Measurements from ENCODE around the gene CCDC27.
"Not testable (repeated sequence)": the region's sequence is repeated elsewhere in the genome, so short reads cannot be mapped to it uniquely, and the experiment has no call there.

CCDC27 gene

GRCh38 chr1:3796215-3797061 lies 44.2 kb downstream of the CCDC27 start, which contains the start of gene LRRC47:
Gene LRRC47 (minus strand): TSS chr1:3796498. CDS start chr1:3796476, 22 bp downstream.
- peak; percentile 90 for DNase-seq (ENCODE audit: low read depth)

DNA sequence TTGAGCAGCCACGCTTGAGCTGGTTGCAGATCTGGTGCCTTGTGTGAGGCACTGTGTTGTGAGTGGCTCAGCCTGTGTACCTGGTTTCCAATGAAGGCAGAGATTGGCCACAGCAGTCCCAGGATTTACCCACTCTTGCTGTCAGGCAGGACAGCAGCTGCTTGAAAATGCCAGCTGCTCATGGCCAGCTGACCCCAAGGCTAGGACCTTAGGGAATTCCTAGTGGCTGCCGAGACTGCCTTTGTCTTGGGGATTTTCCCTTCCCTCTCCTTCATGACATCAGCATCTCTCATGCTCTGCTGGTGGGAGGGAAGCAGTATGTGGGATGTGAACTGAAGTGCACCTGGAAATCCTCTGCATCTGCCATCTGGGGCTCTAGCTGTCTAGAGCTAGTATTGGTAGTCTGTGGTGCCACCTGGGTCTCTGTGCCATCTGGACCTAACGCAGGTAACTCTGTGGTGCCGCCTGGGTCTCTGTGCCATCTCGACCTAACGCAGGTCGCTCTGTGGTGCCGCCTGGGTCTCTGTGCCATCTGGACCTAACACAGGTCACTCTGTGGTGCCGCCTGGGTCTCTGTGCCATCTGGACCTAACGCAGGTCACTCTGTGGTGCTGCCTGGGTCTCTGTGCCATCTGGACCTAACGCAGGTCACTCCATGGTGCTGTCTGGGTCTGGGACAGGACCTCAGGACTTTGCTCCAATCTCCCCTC lies 47.9 kb downstream of the CCDC27 start:
- no peak for DNase-seq (ENCODE audit: low read depth)

- not testable (repeated sequence) for DNase-seq (ENCODE audit: low read depth)
Observed at GRCh38 chr1:3800795-3801194, 48.5 kb downstream of the CCDC27 start.

DNA sequence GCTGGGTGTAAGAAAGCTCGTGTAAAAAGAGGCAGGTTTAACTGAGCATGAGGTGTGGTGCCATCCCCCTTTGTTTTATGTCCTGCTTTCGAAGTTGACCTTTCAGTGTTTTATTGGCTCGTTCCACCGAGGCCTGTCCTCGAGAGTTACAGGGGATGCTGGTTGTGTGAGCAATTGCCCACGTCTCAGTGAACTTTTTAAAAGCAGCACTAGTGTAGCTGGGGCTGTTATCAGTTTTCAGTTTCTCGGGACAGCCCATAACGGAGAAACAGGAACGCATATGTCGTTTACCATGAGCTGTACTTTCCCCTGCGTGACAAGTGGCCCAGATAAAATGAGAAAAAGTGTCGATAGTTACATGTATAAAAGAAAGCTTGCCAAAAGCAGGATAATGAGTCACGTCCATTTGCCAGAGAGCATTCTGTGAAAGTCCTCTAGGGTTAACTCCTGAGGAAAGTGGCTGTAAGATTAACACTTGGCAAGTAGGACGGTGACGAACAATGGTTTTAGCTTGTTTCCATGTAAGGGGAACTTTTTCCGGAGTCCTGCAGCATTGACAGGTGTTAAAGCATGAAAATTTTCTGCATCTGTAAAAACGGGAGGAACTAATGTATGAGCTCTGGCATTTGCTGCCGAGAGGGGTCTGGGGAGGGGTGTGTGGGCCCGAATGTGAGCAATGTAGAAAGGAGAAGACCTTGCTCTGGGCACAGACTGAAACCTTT lies 51.8 kb downstream of the CCDC27 start:
- DNase-seq (ENCODE audit: low read depth), result no peak

DNA sequence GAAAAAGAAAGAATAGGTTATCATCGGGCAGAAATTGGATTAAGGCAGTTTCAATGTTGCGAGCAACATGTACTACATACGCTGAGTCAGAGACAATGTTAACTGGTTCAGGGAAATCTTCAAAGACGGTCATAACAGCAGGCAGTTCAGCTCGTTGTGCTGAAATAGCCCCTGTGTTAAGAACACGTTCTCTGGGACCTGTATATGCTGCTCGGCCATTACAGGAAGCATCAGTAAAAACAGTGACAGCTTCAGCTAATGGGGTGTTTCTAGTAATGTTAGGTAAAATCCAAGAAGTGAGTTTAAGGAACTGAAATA lies 52.3 kb downstream of the CCDC27 start:
- not testable (repeated sequence) for DNase-seq (ENCODE audit: low read depth)

- DNase-seq (ENCODE audit: low read depth), result no peak
Observed at GRCh38 chr1:3805038-3805437, 52.8 kb downstream of the CCDC27 start.

DNA sequence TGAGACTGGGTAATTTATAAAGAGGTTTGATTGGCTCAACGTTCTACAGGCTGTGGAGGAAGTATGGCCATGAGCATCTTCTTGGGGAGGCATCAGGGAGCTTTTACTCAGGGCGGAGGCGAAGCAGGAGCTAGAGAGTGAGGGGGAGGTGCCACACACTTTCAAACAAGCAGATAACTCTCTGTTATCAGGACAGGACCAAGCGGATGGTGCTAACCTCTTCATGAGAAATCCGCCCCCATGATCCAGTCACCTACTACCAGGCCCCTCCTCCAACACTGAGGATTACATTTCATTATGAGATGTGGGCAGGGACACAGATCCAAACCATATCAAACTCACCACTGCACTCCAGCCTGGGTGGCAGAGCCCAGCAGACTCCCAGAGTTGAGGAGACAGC lies 55.5 kb downstream of the CCDC27 start:
- no peak for DNase-seq (ENCODE audit: low read depth)

DNA sequence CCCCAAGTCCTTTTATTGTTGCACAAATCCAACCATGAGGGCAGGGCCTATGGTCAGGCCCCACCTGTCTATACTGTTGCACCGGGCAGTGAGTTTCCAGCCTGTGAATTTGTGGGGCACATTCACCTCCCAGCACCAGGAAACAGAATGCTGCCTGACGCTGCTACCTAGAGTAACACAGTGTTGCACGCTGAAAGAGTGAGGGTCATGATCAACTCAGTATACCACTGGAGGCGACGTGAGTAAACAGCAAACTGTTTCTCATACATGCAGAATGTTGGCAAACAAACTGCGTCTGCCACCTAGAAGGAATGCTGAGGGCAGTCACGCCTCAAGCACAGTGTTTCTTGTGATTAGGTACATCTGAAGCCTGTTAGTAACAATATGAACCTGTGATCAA lies 57.4 kb downstream of the CCDC27 start:
- no peak for DNase-seq (ENCODE audit: low read depth)

GRCh38 chr1:3810149-3810761 lies 58.0 kb downstream of the CCDC27 start:
- not testable (repeated sequence) for DNase-seq (ENCODE audit: low read depth)

DNA sequence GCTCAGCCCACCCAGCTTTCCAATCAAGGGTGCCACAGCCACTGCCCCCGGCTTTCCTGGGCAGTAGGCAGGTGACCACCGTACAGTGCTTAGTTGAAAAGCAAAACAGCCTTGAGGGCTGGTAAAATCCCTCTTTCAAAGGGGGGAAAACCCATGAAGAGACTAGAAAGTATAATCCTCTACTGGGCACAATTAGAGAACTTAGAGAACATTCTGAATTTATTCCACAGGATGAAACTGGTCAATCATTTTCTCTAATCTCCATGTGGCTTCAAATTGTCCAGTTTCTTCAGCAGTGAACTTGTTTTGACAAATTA lies 59.3 kb downstream of the CCDC27 start:
- DNase-seq (ENCODE audit: low read depth), result no peak

DNA sequence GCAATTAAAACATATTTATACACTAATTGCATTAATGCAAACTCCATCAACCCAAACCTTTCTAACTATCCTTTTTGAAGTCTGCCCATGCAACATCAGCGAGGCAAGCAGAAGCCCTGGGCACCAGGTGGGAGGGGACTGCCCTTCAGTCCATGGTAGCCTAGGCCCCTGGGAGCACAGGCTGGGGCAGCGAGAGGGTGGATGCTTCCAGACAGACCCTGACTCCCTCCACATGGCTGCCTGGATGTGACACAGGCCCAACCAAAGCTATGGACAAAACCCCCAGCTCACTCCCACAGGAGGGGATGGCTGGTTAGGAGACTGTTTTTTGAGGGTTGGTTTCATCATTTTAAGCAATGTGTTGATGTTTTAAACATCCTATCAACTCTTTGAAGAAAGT lies 61.8 kb downstream of the CCDC27 start:
- DNase-seq (ENCODE audit: low read depth), result no peak

DNA sequence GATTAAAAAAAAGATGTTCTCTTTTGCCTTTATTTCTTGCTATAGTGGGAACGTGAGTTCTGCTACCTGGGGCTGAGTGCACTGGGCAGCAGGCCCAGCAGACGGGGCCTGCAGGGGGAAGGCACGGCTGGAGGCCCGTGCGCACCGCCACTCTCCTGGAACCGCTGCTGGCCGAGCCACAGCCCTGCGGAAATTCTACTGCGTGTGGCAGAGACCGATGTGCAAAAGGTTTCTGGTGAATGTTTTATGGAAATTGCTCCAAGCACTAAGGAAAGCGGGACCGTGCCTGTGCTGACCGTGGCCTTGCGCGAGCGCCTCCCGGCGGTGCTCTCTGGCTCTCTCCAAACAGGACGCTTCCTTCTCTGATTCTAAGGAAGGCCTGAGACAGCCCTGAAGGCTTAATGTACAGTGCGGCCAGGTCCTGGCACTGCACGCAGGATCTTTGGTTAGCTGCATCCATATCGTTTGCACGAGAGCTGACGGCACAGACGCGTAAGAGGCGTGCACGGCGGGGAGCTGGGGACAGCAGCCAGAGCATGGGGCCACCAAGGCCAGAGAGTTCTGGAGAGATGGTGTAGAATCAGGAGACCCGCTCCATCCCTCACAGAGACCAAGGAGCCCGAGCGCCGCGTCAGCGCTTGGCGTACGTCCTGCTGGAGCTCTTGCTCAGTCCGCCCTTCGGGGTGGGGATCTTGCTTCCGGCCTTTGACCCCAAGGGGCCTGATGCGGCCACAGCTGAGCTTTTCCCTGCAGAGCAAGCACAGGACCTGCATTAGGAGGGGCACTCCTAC lies 62.7 kb downstream of the CCDC27 start:
- DNase-seq (ENCODE audit: low read depth), result no peak

- DNase-seq (ENCODE audit: low read depth), result no peak
Observed at GRCh38 chr1:3816331-3817137, 64.3 kb downstream of the CCDC27 start.

GRCh38 chr1:3817138-3817740 lies 65.0 kb downstream of the CCDC27 start:
- no peak for DNase-seq (ENCODE audit: low read depth)

- no peak for DNase-seq (ENCODE audit: low read depth)
Observed at GRCh38 chr1:3817821-3818597, 65.8 kb downstream of the CCDC27 start.

DNA sequence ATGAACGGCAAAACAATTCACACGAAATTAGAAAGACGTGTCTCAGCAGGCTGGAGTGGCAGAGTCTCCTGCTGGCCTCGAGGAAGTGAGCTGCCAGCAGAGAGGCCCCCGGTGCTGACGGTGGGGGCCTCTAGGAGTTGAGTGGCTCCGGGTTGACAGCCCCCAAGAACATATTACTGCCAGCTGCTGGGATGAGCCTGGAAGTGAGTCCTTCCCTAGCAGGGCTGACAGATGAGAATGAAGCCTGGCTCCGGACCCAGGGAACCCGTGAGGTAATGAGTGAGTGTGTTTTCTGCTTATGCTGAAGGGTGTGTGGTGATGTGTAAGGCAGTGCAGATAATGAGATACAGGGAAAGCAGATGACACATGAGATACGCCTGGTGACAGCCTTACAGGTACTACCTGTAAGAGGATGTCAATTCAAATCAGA lies 67.5 kb downstream of the CCDC27 start:
- DNase-seq (ENCODE audit: low read depth), result no peak

DNA sequence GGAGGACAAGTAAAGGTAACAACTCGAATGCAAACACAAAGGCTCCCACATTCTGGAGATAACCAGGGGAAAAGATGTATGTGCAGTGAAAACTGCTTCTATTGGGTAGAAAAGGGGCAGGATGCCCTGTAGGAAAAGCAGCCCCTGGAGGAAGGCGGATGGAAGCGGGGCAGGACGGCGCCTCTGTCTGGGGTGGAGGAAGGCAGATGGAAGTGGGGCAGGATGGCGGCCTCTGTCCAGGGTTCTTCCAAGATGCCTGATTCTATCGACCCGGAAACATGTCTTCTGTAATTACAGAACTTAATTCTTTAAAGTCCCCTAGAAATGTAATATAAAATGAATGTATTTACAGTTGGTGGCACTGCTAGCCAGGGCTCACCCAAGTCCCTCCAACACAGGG lies 68.1 kb downstream of the CCDC27 start:
- no peak for DNase-seq (ENCODE audit: low read depth)

DNA sequence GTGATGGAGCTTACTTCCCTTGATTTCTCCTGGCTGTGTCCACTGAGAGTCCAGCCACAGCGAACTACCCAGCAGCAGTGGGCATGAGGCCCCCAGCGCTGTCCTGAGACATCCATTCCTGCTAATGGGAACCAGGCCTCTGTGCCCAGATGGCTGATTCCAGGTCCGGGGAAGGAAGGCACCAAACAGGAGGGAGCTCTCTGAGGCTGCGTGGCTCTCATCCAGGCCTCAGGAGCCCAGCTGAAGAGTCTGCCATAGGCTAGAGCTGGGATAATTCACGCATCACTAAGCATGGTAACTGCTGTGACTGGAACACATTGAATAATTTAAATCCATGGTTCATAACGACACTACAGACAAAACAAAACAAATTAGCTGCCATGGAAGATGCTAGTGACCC lies 68.8 kb downstream of the CCDC27 start:
- no peak for DNase-seq (ENCODE audit: low read depth)
